A673 (cell line): ENCODE data around the gene PCGF2.
A peak's percentile ranks its signal among the peaks of the same experiment; 100 is the strongest.

ENCODE experiments used
- CTCF ChIP-seq: fragments of 300-800, 200-600 bp; sonication (generic); conservative IDR thresholded peaks from 2 replicates; pipeline ENCODE4 v1.5.1; 2017; ENCODE audit warnings: low read depth, mild to moderate bottlenecking, antibody characterized with exemption, low read length, moderate library complexity, mixed read lengths
- EZH2 ChIP-seq: fragments of 200-600 bp; sonication (generic); IDR thresholded peaks from 2 replicates; pipeline ENCODE4 v1.6.1; 2017; ENCODE audit warnings: borderline replicate concordance, low read depth, mild to moderate bottlenecking, mixed read lengths, antibody characterized with exemption, low read length; ENCODE audit not compliant: poor library complexity, severe bottlenecking

- no peak for TF ChIP-seq EZH2
- TF ChIP-seq CTCF, result peak; percentile 30; the same call in 1 of the 2 replicates
Measured at GRCh38 chr17:38729886-38730525, 18.1 kb downstream of the PCGF2 start, which contains the start of gene CISD3.
